NOMO-1 (cell line): ENCODE data around the gene INSL3.

Source experiments
- DNase-seq, 2 experiments: peaks; one replicate each; lab custom pipeline; 2025; ENCODE audit not compliant: unreplicated experiment in 2 of 2; lab: John Stamatoyannopoulos, UW

INSL3 gene

DNA sequence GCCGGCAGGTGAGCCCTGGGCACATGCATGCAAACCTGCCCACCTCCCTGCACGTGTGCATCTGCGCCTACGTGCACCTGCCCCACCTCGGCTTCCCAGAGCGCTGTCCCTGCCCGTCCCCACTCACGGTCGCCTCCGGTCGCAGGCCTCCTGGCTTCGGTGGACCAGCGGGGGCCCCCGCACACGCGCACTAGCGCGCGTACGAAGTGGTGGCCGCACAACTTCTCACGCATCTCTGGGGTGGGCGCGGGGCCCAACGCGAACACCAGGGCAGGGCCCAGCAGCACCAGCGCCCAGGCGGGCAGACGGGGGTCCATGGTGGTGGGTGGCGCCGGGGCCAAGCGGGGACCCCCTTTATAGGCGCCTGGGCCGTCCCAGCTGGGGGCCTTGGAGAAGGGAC, at the start of gene INSL3:
Gene INSL3 (minus strand): TSS at position 330 of the 400 bp plus-strand sequence. CDS start 13 bp downstream, at position 317.
- DNase-seq: no peak

DNA sequence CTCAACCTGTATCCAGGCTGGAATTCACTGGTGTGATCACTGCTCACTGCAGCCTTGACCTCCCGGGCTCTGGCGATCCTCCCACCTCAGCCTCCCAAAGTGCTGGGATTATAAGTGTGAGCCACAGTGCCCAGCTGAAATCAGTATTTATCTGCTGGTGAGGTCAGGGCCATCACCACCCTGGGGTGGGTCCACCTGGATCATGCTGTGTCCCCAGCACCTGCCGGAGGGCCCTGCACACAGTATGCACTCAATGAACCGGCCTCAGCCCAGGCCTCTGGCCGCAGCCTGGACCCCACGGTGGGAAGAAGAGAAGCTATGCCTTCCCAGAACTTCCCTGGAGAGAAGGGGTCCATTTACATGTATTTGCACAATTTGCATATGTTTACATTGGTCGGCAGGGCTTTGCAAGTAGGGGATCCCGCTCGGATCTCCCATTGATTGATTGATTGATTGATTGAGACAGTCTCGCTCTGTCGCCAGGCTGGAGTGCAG, 47.8 kb upstream of the INSL3 start:
- DNase-seq: no peak

DNA sequence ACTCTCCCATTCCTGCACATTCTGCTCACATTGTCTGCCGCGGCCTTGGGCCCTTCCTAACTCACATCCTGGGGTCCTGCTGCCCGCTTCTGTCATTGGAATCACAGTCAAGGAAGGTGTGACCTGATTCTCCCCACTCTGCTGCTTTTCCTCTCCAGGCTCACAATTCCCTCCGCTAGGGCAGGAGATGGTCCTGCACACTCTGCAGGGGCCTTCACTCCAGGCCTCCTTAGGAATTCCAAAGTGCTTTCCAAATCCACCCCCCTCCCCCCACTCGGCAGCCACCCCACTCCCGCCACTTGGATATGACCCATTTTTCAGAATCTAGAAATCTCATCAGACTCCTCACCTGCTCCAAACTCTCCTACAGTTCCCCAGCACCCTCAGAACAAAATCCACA, 47.4 kb upstream of the INSL3 start:
- DNase-seq: no peak

DNA sequence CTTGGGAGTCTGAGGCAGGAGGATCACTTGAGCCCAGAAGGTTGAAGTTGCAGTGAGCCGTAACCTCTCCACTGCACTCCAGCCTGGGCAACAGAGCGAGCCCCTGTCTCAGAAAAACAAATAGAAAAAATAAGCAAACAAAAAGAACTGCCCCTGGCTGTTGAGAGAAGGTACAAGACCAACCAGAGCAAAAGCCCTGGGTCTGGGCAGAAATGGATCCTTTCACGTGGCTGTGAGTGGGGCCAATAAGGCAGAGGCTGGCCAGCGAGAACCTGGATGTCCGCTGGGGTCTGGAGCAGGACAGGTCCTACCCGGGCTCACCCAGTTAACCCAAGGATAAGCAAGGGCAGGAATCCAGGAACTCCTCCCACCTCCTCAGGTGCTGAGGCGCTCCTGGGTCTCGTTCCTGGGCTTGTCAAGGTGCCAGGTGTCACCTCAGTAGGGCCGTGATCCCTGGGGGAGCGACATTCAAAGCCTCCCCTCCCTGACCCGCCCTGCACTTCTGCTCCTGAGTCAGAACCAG, 45.7 kb upstream of the INSL3 start:
- no peak for DNase-seq

GRCh38 chr19:17866312-17866963, 45.1 kb upstream of the INSL3 start:
- DNase-seq: no peak

DNA sequence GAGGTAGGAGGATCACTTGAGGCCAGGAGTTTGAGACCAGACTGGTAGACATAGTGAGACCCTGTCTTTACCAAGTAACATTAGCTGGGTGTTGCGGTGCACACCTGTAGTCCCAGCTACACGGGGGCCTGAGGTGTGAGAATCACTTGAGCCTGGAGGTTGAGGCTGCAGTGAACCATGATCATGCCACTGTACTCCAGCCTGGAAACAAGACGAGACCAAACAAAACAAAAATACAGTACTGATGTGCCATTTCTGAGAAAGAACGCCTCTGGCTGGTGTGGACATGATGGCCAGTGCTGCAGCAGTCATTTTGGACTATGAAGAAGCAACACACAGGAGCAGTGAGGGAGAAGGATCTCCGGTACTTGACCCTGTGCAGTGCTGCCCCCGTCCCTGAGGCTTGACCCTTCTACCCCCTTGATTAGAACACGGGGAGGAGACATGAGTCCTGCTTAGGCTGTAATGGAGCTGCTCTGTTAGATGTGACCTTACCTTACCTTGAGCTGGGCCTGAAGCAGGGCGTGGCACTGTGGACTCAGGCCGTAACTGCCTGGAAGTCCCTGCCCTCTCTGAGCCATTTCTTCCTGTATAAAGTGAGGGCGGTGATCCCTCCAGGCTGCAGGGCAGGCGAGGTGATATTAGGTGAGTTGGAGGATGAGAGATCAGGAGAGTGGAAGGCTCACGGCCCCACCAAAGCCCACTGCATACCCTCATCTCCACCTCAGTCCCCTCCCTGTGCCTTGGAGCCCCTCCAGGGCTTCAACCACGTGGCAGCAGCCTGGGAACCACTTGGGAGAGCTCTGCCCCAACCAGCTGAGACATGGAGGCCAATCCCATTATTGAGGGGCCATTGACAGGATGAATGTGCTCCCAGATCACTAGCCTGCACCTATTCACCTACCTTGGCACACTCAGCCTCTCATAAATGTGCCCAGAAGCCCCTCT, 44.3 kb upstream of the INSL3 start:
- no peak for DNase-seq

GRCh38 chr19:17863520-17864182, 42.3 kb upstream of the INSL3 start:
- DNase-seq: no peak

DNA sequence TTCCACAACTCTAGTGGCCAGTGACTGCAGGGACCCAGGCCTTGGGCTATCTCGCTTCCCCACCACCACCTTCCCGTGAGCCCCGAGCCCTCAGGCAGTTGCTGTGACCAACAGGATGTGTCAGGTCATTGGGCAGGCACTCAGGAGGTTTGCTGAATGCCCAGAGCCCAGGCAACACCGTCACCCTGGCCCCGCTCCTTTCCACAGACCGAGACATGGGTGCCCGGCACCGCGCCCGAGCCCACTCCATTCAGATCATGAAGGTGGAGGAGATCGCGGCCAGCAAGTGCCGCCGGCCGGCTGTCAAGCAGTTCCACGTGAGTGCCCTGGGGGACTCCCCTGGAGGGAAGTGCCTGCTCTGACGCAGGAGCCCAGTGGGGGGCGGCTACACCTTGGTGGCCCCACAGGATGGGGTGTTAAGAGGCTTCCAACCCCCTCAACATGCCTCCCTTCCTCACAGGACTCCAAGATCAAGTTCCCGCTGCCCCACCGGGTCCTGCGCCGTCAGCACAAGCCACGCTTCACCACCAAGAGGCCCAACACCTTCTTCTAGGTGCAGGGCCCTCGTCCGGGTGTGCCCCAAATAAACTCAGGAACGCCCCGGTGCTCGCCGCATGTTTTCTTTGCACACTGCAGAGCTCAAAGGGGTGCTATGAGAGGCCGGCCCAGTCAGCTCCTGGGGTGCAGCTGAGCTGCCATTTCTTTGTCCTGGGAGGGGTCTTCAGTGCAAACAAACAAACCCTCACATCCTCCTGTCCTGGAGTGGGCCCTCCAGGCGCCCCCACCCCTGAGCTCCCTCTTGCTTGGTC, 41.6 kb upstream of the INSL3 start:
- no peak for DNase-seq

DNA sequence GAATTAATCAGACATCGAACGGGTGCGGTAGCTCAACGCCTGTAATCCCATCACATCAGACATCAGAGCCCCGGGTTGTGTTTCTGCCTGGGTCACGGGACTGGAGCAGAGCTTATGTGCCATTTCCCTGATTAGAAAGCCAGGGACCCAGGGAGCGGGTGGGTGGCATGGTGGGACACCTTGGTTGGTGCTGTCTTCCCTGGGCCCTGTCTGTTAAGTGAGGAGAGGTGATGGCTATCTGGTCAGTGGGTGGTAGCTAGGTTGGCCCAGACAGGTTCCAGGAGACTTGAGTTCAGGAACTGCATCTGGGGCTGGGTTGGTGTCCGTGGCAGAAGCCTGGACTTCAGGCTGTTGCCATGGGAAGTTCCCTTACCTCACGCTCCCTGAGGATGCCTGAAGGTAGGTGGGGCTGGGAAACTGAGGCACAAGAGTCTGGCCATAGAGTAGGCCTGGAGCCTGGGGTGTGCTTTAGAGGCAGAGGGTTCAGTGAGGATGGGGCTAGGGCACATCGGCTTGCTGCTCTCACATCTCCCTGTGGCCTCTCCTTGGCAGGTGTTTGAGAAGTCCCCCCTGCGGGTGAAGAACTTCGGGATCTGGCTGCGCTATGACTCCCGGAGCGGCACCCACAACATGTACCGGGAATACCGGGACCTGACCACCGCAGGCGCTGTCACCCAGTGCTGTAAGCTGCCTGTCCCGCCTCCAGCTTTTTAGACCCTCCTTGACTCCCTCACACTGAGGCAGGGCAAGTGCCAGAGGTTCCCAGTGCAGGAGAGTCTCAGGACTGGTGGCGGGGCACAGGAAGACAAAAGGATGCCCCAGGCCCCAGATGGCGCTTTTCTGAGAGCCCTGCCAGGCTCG, 40.5 kb upstream of the INSL3 start:
- no peak for DNase-seq

- no peak for DNase-seq
Measured at GRCh38 chr19:17860993-17861360, 39.7 kb upstream of the INSL3 start.

GRCh38 chr19:17860331-17860992, 39.1 kb upstream of the INSL3 start:
- DNase-seq: no peak

DNA sequence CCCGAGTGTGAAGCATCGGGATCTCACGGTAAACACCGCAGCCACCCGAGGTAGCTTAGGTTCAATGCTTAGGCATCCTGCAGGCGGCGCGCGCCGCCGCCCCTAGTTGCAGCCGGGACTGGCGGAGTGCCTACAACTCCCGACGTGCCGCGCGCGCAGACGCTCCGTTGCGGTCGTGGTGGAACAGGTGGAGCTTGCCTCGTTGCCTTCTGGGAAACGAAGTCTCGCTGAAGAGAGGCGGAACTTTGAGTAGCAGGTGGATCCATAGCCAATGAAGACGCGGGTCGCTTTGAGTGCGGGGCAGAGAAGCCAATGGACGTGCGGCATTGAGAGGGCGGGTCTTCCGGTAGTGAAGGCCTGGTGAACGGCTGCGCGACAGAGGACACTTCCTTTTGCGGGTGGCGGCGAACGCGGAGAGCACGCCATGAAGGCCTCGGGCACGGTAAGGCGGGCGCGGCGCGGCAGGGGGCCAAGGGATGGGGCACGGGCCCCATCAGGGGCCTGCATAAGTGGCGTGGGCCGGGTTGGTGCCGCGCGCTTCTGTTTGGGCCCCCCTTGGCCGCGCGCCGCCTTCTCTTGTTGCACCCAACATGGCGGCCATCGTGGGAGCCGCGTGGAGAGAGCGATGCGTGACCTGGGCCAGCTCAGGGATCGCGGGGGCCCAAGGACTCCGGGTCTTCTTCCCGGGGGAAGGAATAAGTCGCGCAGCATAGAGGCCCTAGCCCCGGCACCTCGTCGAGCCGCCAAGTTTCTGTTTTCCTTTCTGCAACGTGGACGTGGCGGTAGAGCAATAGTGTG, 38.4 kb upstream of the INSL3 start, which contains the start of gene RPL18A:
Gene RPL18A (plus strand): TSS at position 378 of the 798 bp plus-strand sequence. CDS start 47 bp downstream, at position 425.
- DNase-seq: peak; percentile 99 to 100

- peak; percentile 50 to 75 for DNase-seq
Measured at GRCh38 chr19:17855280-17856152, 34.2 kb upstream of the INSL3 start.

DNA sequence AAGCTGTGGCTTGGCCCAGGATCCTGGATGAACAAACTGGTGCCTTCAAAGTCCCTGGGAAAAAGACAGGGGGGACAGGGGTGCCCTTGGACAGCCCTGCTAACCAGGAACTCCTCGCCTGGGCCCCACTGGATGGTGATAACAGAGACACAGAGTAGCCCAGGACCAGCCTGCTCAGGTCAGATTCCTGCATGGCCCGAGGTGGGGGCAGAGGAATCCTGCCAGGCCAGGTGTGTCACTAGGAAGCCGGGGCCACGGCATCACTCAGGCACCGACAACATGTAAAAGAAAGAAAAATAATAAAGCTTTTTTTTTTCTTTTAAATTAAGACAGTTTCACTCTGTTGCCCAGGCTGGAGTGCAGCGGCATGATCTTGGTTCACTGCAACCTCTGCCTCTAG, 32.7 kb upstream of the INSL3 start:
- DNase-seq: no peak

GRCh38 chr19:17848595-17849292, 27.4 kb upstream of the INSL3 start:
- no peak for DNase-seq
